HG03097 (cell line): ENCODE measurements around the gene TFRC.
"Not testable (repeated sequence)": the region's sequence is repeated elsewhere in the genome, so short reads cannot be mapped to it uniquely, and the experiment has no call there.

Experiments used
- ATAC-seq: cut with Tn5 transposase; IDR thresholded peaks from one replicate; pipeline ENCODE4 v1.9.1; 2021; ENCODE audit not compliant: unreplicated experiment, low FRiP score

Gene TFRC

GRCh38 chr3:196087906-196088305, 6.0 kb upstream of the TFRC start:
- no peak for ATAC-seq

GRCh38 chr3:196082619-196082971, 705 bp upstream of the TFRC start:
- ATAC-seq, result no peak

GRCh38 chr3:196081002-196081833, 672 bp downstream of the TFRC start:
- ATAC-seq, result peak; percentile 42

- ATAC-seq, result not testable (repeated sequence)
These were observed 1.6 kb downstream of the TFRC start for GRCh38 chr3:196080101-196080846.

- no peak for ATAC-seq
These were observed 2.2 kb downstream of the TFRC start for GRCh38 chr3:196079682-196080081.

GRCh38 chr3:196075013-196075412, 6.9 kb downstream of the TFRC start:
- no peak for ATAC-seq

GRCh38 chr3:196073255-196073753, 8.6 kb downstream of the TFRC start:
- ATAC-seq, result no peak

GRCh38 chr3:196072313-196072712, 9.6 kb downstream of the TFRC start:
- ATAC-seq, result no peak

- ATAC-seq, result not testable (repeated sequence)
These were observed 13.1 kb downstream of the TFRC start for GRCh38 chr3:196068812-196069211.

GRCh38 chr3:196067439-196067838, 14.5 kb downstream of the TFRC start:
- ATAC-seq, result no peak

- no peak for ATAC-seq
These were observed 17.9 kb downstream of the TFRC start for GRCh38 chr3:196063971-196064370.

- ATAC-seq, result no peak
These were observed 18.4 kb downstream of the TFRC start for GRCh38 chr3:196063456-196063855.

- no peak for ATAC-seq
These were observed 18.8 kb downstream of the TFRC start for GRCh38 chr3:196063049-196063448.

- no peak for ATAC-seq
These were observed 21.1 kb downstream of the TFRC start for GRCh38 chr3:196060834-196061233.

GRCh38 chr3:196057760-196058331, 24.0 kb downstream of the TFRC start:
- no peak for ATAC-seq

- not testable (repeated sequence) for ATAC-seq
These were observed 25.5 kb downstream of the TFRC start for GRCh38 chr3:196056371-196056770.

GRCh38 chr3:196055683-196056270, 26.1 kb downstream of the TFRC start:
- no peak for ATAC-seq

- ATAC-seq, result no peak
These were observed 26.6 kb downstream of the TFRC start for GRCh38 chr3:196055240-196055639.

GRCh38 chr3:196054661-196055060, 27.2 kb downstream of the TFRC start:
- no peak for ATAC-seq

- ATAC-seq, result no peak
These were observed 28.4 kb downstream of the TFRC start for GRCh38 chr3:196053487-196053886.
